ENCODE results near the gene GALNT2. TPM values are rescaled to one million over a fixed set of nuclear protein-coding genes. Genes with fewer than 3 reads are reported as not detected.
A peak's percentile ranks its signal among the peaks of the same experiment; 100 is the strongest.

GALNT2 gene
- polyA plus RNA-seq, 2 donors = 11.2 to 15.3 TPM

DNA sequence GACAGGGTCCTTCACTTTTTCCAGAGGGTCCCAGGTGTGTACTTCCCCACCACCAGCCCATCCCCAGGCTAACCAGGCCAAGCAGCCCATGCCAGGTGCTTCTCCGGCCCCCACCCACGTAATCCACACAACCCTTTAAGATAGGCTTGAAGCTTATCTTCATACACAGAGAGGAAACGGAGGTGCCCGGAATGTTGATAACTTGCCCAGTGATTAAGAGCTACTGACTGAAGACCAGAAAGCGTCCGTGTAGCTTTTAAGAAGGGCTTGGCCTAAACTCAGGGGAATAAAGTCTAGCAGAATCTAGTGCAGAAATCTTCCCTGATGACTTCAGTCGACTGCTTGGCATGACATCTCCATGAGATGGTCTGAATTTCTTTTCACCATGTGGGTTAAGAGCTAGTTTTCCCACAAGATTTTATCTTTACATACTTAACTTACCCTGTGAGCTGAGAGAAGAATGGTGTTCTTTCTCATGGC, 138.7 kb downstream of the GALNT2 start:
- H3K9me3 ChIP-seq (ENCODE audit: control insufficient read depth in 2 of 2, insufficient read depth in 1 of 2, low read depth in 1 of 2, low read length in 1 of 2) = no peaks in the 10 kb centered on the region
- peaks cover 2 to 7% of the 10 kb centered on the region in 2 donors for H3K4me1 ChIP-seq (ENCODE audit: control insufficient read depth in 2 of 2, insufficient read depth in 2 of 2, low read length in 1 of 2)
- H3K36me3 ChIP-seq (ENCODE audit: control insufficient read depth in 2 of 2, insufficient read depth in 2 of 2, low read length in 1 of 2) = peaks cover 0 to 7% of the 10 kb centered on the region in 2 donors
- H3K27ac ChIP-seq (ENCODE audit: low read depth in 2 of 2, low read length in 1 of 2) = no peak overlapping the region
- no peaks in the 10 kb centered on the region for H3K27me3 ChIP-seq (ENCODE audit: control insufficient read depth in 1 of 2, insufficient read depth in 2 of 2, low read length in 2 of 2)
- 58 to 76% methylated on average over 7 of the region's 7 CpGs for whole genome bisulfite sequencing, 2 donors
- no peak overlapping the region for H3K4me3 ChIP-seq (ENCODE audit: low read depth in 1 of 2, low read length in 2 of 2)

DNA sequence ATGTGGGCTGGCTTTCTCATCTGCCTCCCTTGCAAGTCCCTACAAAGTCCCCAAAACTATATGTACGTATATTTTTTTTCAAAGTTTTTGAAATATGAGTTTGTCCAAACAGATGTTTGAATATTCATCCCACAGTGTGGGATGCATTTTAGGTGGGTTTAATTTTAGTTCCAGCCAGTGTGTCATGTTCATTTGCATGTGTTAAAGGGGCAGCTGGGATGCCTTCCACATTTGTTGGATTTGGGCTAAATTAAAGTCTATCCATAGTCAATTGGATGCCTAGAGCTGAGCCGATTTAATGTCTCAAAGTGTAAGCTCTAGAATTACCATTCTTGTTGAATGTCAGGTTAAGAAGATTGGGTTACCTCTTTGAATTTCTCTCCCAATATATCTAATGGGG, 139.2 kb downstream of the GALNT2 start:
- H3K27ac ChIP-seq (ENCODE audit: low read depth in 2 of 2, low read length in 1 of 2) = no peak overlapping the region

GRCh38 chr1:230206976-230207375, 139.9 kb downstream of the GALNT2 start:
- 75 to 86% methylated on average over 4 of the region's 4 CpGs for WGBS, 2 donors

More for the DNA sequence above, 139.2 kb downstream of the GALNT2 start:
- Histone ChIP-seq H3K27me3 (ENCODE audit: control insufficient read depth in 1 of 2, insufficient read depth in 2 of 2, low read length in 2 of 2) (no peaks in the 10 kb centered on the region), H3K4me1 (ENCODE audit: control insufficient read depth in 2 of 2, insufficient read depth in 2 of 2, low read length in 1 of 2) (peaks cover 6 to 10% of the 10 kb centered on the region in 2 donors), H3K36me3 (ENCODE audit: control insufficient read depth in 2 of 2, insufficient read depth in 2 of 2, low read length in 1 of 2) (peaks cover 0 to 5% of the 10 kb centered on the region in 2 donors), H3K9me3 (ENCODE audit: control insufficient read depth in 2 of 2, insufficient read depth in 1 of 2, low read depth in 1 of 2, low read length in 1 of 2) (no peaks in the 10 kb centered on the region), H3K4me3 (ENCODE audit: low read depth in 1 of 2, low read length in 2 of 2) (no peak overlapping the region)
- WGBS, 2 donors = 96% methylated on average over 2 of the region's 2 CpGs

GRCh38 chr1:230207598-230207997, 140.6 kb downstream of the GALNT2 start:
- H3K27me3 ChIP-seq (ENCODE audit: control insufficient read depth in 1 of 2, insufficient read depth in 2 of 2, low read length in 2 of 2) = no peaks in the 10 kb centered on the region
- peaks cover 6 to 12% of the 10 kb centered on the region in 2 donors for H3K4me1 ChIP-seq (ENCODE audit: control insufficient read depth in 2 of 2, insufficient read depth in 2 of 2, low read length in 1 of 2)
- H3K27ac ChIP-seq (ENCODE audit: low read depth in 2 of 2, low read length in 1 of 2) = no peak overlapping the region
- no peaks in the 10 kb centered on the region for H3K9me3 ChIP-seq (ENCODE audit: control insufficient read depth in 2 of 2, insufficient read depth in 1 of 2, low read depth in 1 of 2, low read length in 1 of 2)
- 96 to 97% methylated on average over 6 of the region's 6 CpGs for WGBS, 2 donors
- H3K4me3 ChIP-seq (ENCODE audit: low read depth in 1 of 2, low read length in 2 of 2) = no peak overlapping the region
- H3K36me3 ChIP-seq (ENCODE audit: control insufficient read depth in 2 of 2, insufficient read depth in 2 of 2, low read length in 1 of 2) = peaks cover 0 to 3% of the 10 kb centered on the region in 2 donors

More at GRCh38 chr1:230206976-230207375, 139.9 kb downstream of the GALNT2 start:
- H3K27me3 ChIP-seq (ENCODE audit: control insufficient read depth in 1 of 2, insufficient read depth in 2 of 2, low read length in 2 of 2) = no peaks in the 10 kb centered on the region
- no peak overlapping the region for H3K4me3 ChIP-seq (ENCODE audit: low read depth in 1 of 2, low read length in 2 of 2)
- H3K9me3 ChIP-seq (ENCODE audit: control insufficient read depth in 2 of 2, insufficient read depth in 1 of 2, low read depth in 1 of 2, low read length in 1 of 2) = no peaks in the 10 kb centered on the region
- peaks cover 0 to 3% of the 10 kb centered on the region in 2 donors for H3K36me3 ChIP-seq (ENCODE audit: control insufficient read depth in 2 of 2, insufficient read depth in 2 of 2, low read length in 1 of 2)
- H3K4me1 ChIP-seq (ENCODE audit: control insufficient read depth in 2 of 2, insufficient read depth in 2 of 2, low read length in 1 of 2) = peaks cover 6 to 11% of the 10 kb centered on the region in 2 donors
- no peak overlapping the region for H3K27ac ChIP-seq (ENCODE audit: low read depth in 2 of 2, low read length in 1 of 2)

DNA sequence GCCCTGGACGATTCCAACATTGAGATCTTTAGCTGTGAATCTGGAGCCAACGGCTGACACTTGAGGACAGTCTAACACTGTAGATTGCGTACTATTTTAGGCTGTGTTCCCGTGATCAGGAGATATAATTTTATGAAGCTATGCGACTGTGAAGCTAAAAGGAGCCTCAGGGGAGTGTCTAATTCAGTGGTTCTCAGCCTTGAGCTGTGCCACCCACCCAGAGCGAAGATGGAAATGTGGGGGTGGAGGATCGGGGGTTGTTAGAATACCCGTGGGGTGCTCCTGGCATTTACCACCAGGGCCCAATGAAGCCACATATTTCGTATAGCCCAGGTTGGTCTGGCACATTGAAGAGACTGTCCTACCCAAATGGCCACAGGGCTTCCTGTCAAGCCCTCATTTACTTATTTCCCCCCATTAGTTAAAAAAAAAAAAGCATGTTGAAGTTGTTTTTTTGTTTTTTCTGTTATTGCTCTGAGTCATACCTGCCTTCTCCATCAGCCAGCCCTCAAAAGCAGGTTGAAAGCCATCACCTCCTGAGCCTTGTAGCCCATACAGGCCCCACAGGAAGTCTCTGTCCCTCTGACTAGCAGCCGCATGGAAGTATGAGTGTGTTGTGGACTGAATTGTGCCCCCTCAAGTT, 141.7 kb downstream of the GALNT2 start:
- H3K27ac ChIP-seq (ENCODE audit: low read depth in 2 of 2, low read length in 1 of 2) = peak overlapping the region in 1 of 2 donors; percentile 59
- no peaks in the 10 kb centered on the region for H3K9me3 ChIP-seq (ENCODE audit: control insufficient read depth in 2 of 2, insufficient read depth in 1 of 2, low read depth in 1 of 2, low read length in 1 of 2)
- no peaks in the 10 kb centered on the region for H3K27me3 ChIP-seq (ENCODE audit: control insufficient read depth in 1 of 2, insufficient read depth in 2 of 2, low read length in 2 of 2)
- H3K36me3 ChIP-seq (ENCODE audit: control insufficient read depth in 2 of 2, insufficient read depth in 2 of 2, low read length in 1 of 2) = peaks cover 0 to 3% of the 10 kb centered on the region in 2 donors
- 77 to 79% methylated on average over 10 of the region's 10 CpGs for WGBS, 2 donors
- H3K4me3 ChIP-seq (ENCODE audit: low read depth in 1 of 2, low read length in 2 of 2) = no peak overlapping the region
- H3K4me1 ChIP-seq (ENCODE audit: control insufficient read depth in 2 of 2, insufficient read depth in 2 of 2, low read length in 1 of 2) = peaks cover 6 to 12% of the 10 kb centered on the region in 2 donors

- Histone ChIP-seq H3K27ac (ENCODE audit: low read depth in 2 of 2, low read length in 1 of 2) (peak overlapping the region; percentile 5 to 48), H3K27me3 (ENCODE audit: control insufficient read depth in 1 of 2, insufficient read depth in 2 of 2, low read length in 2 of 2) (no peaks in the 10 kb centered on the region), H3K36me3 (ENCODE audit: control insufficient read depth in 2 of 2, insufficient read depth in 2 of 2, low read length in 1 of 2) (no peaks in the 10 kb centered on the region), H3K9me3 (ENCODE audit: control insufficient read depth in 2 of 2, insufficient read depth in 1 of 2, low read depth in 1 of 2, low read length in 1 of 2) (no peaks in the 10 kb centered on the region), H3K4me1 (ENCODE audit: control insufficient read depth in 2 of 2, insufficient read depth in 2 of 2, low read length in 1 of 2) (peaks cover 10% of the 10 kb centered on the region in 2 donors), H3K4me3 (ENCODE audit: low read depth in 1 of 2, low read length in 2 of 2) (no peak overlapping the region)
- WGBS, 2 donors = 55 to 60% methylated on average over 4 of the region's 4 CpGs
These were observed 143.4 kb downstream of the GALNT2 start for GRCh38 chr1:230210326-230210980.

GRCh38 chr1:230210981-230211336, 143.9 kb downstream of the GALNT2 start:
- Histone ChIP-seq H3K27me3 (ENCODE audit: control insufficient read depth in 1 of 2, insufficient read depth in 2 of 2, low read length in 2 of 2) (no peaks in the 10 kb centered on the region), H3K4me3 (ENCODE audit: low read depth in 1 of 2, low read length in 2 of 2) (no peak overlapping the region), H3K4me1 (ENCODE audit: control insufficient read depth in 2 of 2, insufficient read depth in 2 of 2, low read length in 1 of 2) (peaks cover 10% of the 10 kb centered on the region in 2 donors), H3K36me3 (ENCODE audit: control insufficient read depth in 2 of 2, insufficient read depth in 2 of 2, low read length in 1 of 2) (no peaks in the 10 kb centered on the region), H3K27ac (ENCODE audit: low read depth in 2 of 2, low read length in 1 of 2) (peak overlapping the region in 1 of 2 donors; percentile 48), H3K9me3 (ENCODE audit: control insufficient read depth in 2 of 2, insufficient read depth in 1 of 2, low read depth in 1 of 2, low read length in 1 of 2) (no peaks in the 10 kb centered on the region)
- WGBS, 2 donors = 77 to 87% methylated on average over 13 of the region's 13 CpGs

GRCh38 chr1:230211436-230212145, 144.6 kb downstream of the GALNT2 start:
- 83% methylated on average over 8 of the region's 8 CpGs for WGBS, 2 donors
- Histone ChIP-seq H3K4me3 (ENCODE audit: low read depth in 1 of 2, low read length in 2 of 2) (no peak overlapping the region), H3K27me3 (ENCODE audit: control insufficient read depth in 1 of 2, insufficient read depth in 2 of 2, low read length in 2 of 2) (no peaks in the 10 kb centered on the region), H3K36me3 (ENCODE audit: control insufficient read depth in 2 of 2, insufficient read depth in 2 of 2, low read length in 1 of 2) (no peaks in the 10 kb centered on the region), H3K4me1 (ENCODE audit: control insufficient read depth in 2 of 2, insufficient read depth in 2 of 2, low read length in 1 of 2) (peaks cover 10% of the 10 kb centered on the region in 2 donors), H3K27ac (ENCODE audit: low read depth in 2 of 2, low read length in 1 of 2) (peak overlapping the region; percentile 22 to 40), H3K9me3 (ENCODE audit: control insufficient read depth in 2 of 2, insufficient read depth in 1 of 2, low read depth in 1 of 2, low read length in 1 of 2) (no peaks in the 10 kb centered on the region)

- H3K36me3 ChIP-seq (ENCODE audit: control insufficient read depth in 2 of 2, insufficient read depth in 2 of 2, low read length in 1 of 2) = no peaks in the 10 kb centered on the region
- H3K27ac ChIP-seq (ENCODE audit: low read depth in 2 of 2, low read length in 1 of 2) = no peak overlapping the region
- no peaks in the 10 kb centered on the region for H3K9me3 ChIP-seq (ENCODE audit: control insufficient read depth in 2 of 2, insufficient read depth in 1 of 2, low read depth in 1 of 2, low read length in 1 of 2)
- no peak overlapping the region for H3K4me3 ChIP-seq (ENCODE audit: low read depth in 1 of 2, low read length in 2 of 2)
- no peaks in the 10 kb centered on the region for H3K27me3 ChIP-seq (ENCODE audit: control insufficient read depth in 1 of 2, insufficient read depth in 2 of 2, low read length in 2 of 2)
- WGBS, 2 donors = 64 to 74% methylated on average over 7 of the region's 7 CpGs
- peaks cover 10% of the 10 kb centered on the region in 2 donors for H3K4me1 ChIP-seq (ENCODE audit: control insufficient read depth in 2 of 2, insufficient read depth in 2 of 2, low read length in 1 of 2)
These were observed 145.4 kb downstream of the GALNT2 start for GRCh38 chr1:230212405-230212936.
